Activated naive CD8-positive, alpha-beta T cell treated with anti-CD3 and anti-CD28 coated beads, Interleukin-2, amount 10 ng/mL, durations not matched to agents 7 days and 5 days (primary cell): ENCODE results near the gene PCAT7. TPM values are rescaled to one million over a fixed set of nuclear protein-coding genes. Genes with fewer than 3 reads are reported as not detected.
"Not testable (repeated sequence)": the region's sequence is repeated elsewhere in the genome, so short reads cannot be mapped to it uniquely, and the experiment has no call there.

Source experiments
- ATAC-seq: fragments of 150-1000 bp; cut with Tn5 transposase; one replicate; pipeline ENCODE4 v1.10.0; 2021; ENCODE audit warnings: low read depth, moderate library complexity
- POLR2A ChIA-PET: fragments of 350-600 bp; sonication (Branson Sonifier 250); formaldehyde crosslinking; loops from one replicate; lab custom pipeline; 2021; ENCODE audit warnings: antibody characterized with exemption; lab: Charles Lee
- DNase-seq: peaks from one replicate; pipeline ENCODE4 v3.0.0; 2021
- H3K27ac Mint-ChIP-seq: one replicate; pipeline ENCODE4 v1.8.0; 2022; ENCODE audit warnings: mild to moderate bottlenecking, mixed read lengths
- H3K27me3 Mint-ChIP-seq: one replicate; pipeline ENCODE4 v1.8.0; 2022; ENCODE audit warnings: mild to moderate bottlenecking, moderate library complexity, mixed read lengths
- H3K36me3 Mint-ChIP-seq: one replicate; pipeline ENCODE4 v1.8.0; 2021; ENCODE audit warnings: mild to moderate bottlenecking, mixed read lengths
- H3K4me1 Mint-ChIP-seq: one replicate; pipeline ENCODE4 v1.8.0; 2021; ENCODE audit warnings: mixed read lengths
- H3K4me3 Mint-ChIP-seq: one replicate; pipeline ENCODE4 v1.8.0; 2022; ENCODE audit warnings: mild to moderate bottlenecking, moderate library complexity, mixed read lengths
- H3K9me3 Mint-ChIP-seq: one replicate; pipeline ENCODE4 v1.8.0; 2021; ENCODE audit warnings: mixed read lengths
- total RNA-seq, 2 experiments: library from RNA; stranded (reverse); gene quantifications; one replicate each; pipeline ENCODE4 v1.2.3, GENCODE V29; 2021

Gene PCAT7
- total RNA-seq: not detected

GRCh38 chr9:94554439-94555331 lies at the start of gene PCAT7:
Gene PCAT7, plus strand, starts transcription at chr9:94555083.
- POLR2A ChIA-PET: no interaction called here
- H3K4me3 Mint-ChIP-seq: no peak within 1 kb of the TSS
- peak; percentile 60 for ATAC-seq

GRCh38 chr9:94506370-94506769 lies 48.5 kb upstream of the PCAT7 start:
- H3K9me3 Mint-ChIP-seq, ATAC-seq, H3K27ac Mint-ChIP-seq, DNase-seq, H3K4me3 Mint-ChIP-seq, H3K4me1 Mint-ChIP-seq, H3K36me3 Mint-ChIP-seq, POLR2A ChIA-PET: not testable (repeated sequence)
- H3K27me3 Mint-ChIP-seq: peaks cover 27% of the 10 kb centered on the region

More at GRCh38 chr9:94554439-94555331, at the start of gene PCAT7:
- no peaks in the 10 kb centered on the region for H3K9me3 Mint-ChIP-seq
- H3K36me3 Mint-ChIP-seq: no peaks in the 10 kb centered on the region
- peaks cover 16% of the 10 kb centered on the region for H3K27me3 Mint-ChIP-seq
- no peak for DNase-seq
- H3K27ac Mint-ChIP-seq: no peak within 1 kb of the TSS
- H3K4me1 Mint-ChIP-seq: no peaks in the 10 kb centered on the region

GRCh38 chr9:94507531-94508258 lies 47.2 kb upstream of the PCAT7 start:
- Mint-ChIP-seq H3K4me3 (no peak overlapping the region), H3K36me3 (no peaks in the 10 kb centered on the region), H3K27me3 (peaks cover 34% of the 10 kb centered on the region), H3K4me1 (peaks cover 1% of the 10 kb centered on the region), H3K9me3 (peaks cover 1% of the 10 kb centered on the region), H3K27ac (no peak overlapping the region)
- DNase-seq: no peak
- ATAC-seq: no peak
- POLR2A ChIA-PET: no interaction called here

- H3K4me3 Mint-ChIP-seq: no peak overlapping the region
- ATAC-seq (no peak), DNase-seq (no peak)
- peaks cover 1% of the 10 kb centered on the region for H3K4me1 Mint-ChIP-seq
- POLR2A ChIA-PET: no interaction called here
- H3K27ac Mint-ChIP-seq: no peak overlapping the region
- H3K27me3 Mint-ChIP-seq: peaks cover 32% of the 10 kb centered on the region
- H3K36me3 Mint-ChIP-seq: no peaks in the 10 kb centered on the region
- H3K9me3 Mint-ChIP-seq: no peaks in the 10 kb centered on the region
Observed at GRCh38 chr9:94511134-94511954, 43.5 kb upstream of the PCAT7 start.

GRCh38 chr9:94511955-94512265 lies 43.0 kb upstream of the PCAT7 start:
- POLR2A ChIA-PET: no interaction called here
- ATAC-seq (no peak), DNase-seq (no peak)
- H3K27me3 Mint-ChIP-seq: peaks cover 36% of the 10 kb centered on the region
- H3K9me3 Mint-ChIP-seq: no peaks in the 10 kb centered on the region
- no peak overlapping the region for H3K27ac Mint-ChIP-seq
- H3K36me3 Mint-ChIP-seq: no peaks in the 10 kb centered on the region
- H3K4me3 Mint-ChIP-seq: no peak overlapping the region
- peaks cover 1% of the 10 kb centered on the region for H3K4me1 Mint-ChIP-seq

GRCh38 chr9:94514722-94515121 lies 40.2 kb upstream of the PCAT7 start:
- DNase-seq: no peak
- Mint-ChIP-seq H3K4me3 (no peak overlapping the region), H3K27me3 (peaks cover 29% of the 10 kb centered on the region), H3K36me3 (no peaks in the 10 kb centered on the region), H3K27ac (no peak overlapping the region), H3K9me3 (peaks cover 3% of the 10 kb centered on the region), H3K4me1 (no peaks in the 10 kb centered on the region)
- POLR2A ChIA-PET: no interaction called here
- ATAC-seq: no peak

- Mint-ChIP-seq H3K36me3 (no peaks in the 10 kb centered on the region), H3K9me3 (peaks cover 5% of the 10 kb centered on the region), H3K27me3 (peaks cover 34% of the 10 kb centered on the region), H3K4me3 (no peak overlapping the region), H3K27ac (no peak overlapping the region), H3K4me1 (no peaks in the 10 kb centered on the region)
- POLR2A ChIA-PET: no interaction called here
- DNase-seq: no peak
- ATAC-seq: no peak
Observed at GRCh38 chr9:94517254-94517653, 37.6 kb upstream of the PCAT7 start.

GRCh38 chr9:94525396-94526035 lies 29.4 kb upstream of the PCAT7 start:
- H3K27ac Mint-ChIP-seq: no peak overlapping the region
- POLR2A ChIA-PET: no interaction called here
- ATAC-seq: no peak
- no peaks in the 10 kb centered on the region for H3K9me3 Mint-ChIP-seq
- no peak overlapping the region for H3K4me3 Mint-ChIP-seq
- DNase-seq: no peak
- H3K4me1 Mint-ChIP-seq: no peaks in the 10 kb centered on the region
- no peaks in the 10 kb centered on the region for H3K36me3 Mint-ChIP-seq
- peaks cover 29% of the 10 kb centered on the region for H3K27me3 Mint-ChIP-seq

GRCh38 chr9:94526271-94526670 lies 28.6 kb upstream of the PCAT7 start:
- H3K27me3 Mint-ChIP-seq: peaks cover 27% of the 10 kb centered on the region
- H3K4me1 Mint-ChIP-seq: no peaks in the 10 kb centered on the region
- H3K9me3 Mint-ChIP-seq: no peaks in the 10 kb centered on the region
- DNase-seq (no peak), ATAC-seq (no peak)
- POLR2A ChIA-PET: no interaction called here
- no peak overlapping the region for H3K27ac Mint-ChIP-seq
- no peak overlapping the region for H3K4me3 Mint-ChIP-seq
- H3K36me3 Mint-ChIP-seq: no peaks in the 10 kb centered on the region

- no peak for DNase-seq
- no peak for ATAC-seq
- H3K36me3 Mint-ChIP-seq: no peaks in the 10 kb centered on the region
- POLR2A ChIA-PET: no interaction called here
- H3K27me3 Mint-ChIP-seq: peaks cover 23% of the 10 kb centered on the region
- H3K4me1 Mint-ChIP-seq: no peaks in the 10 kb centered on the region
- no peak overlapping the region for H3K4me3 Mint-ChIP-seq
- no peaks in the 10 kb centered on the region for H3K9me3 Mint-ChIP-seq
- H3K27ac Mint-ChIP-seq: no peak overlapping the region
Observed at GRCh38 chr9:94526951-94527350, 27.9 kb upstream of the PCAT7 start.

- Mint-ChIP-seq H3K9me3 (no peaks in the 10 kb centered on the region), H3K36me3 (no peaks in the 10 kb centered on the region), H3K4me1 (no peaks in the 10 kb centered on the region), H3K27me3 (peaks cover 19% of the 10 kb centered on the region), H3K4me3 (no peak overlapping the region), H3K27ac (no peak overlapping the region)
- ATAC-seq (no peak), DNase-seq (no peak)
- POLR2A ChIA-PET: no interaction called here
Observed at GRCh38 chr9:94528886-94529285, 26.0 kb upstream of the PCAT7 start.

- DNase-seq (no peak), ATAC-seq (no peak)
- peaks cover 9% of the 10 kb centered on the region for H3K27me3 Mint-ChIP-seq
- no peak overlapping the region for H3K4me3 Mint-ChIP-seq
- POLR2A ChIA-PET: no interaction called here
- H3K4me1 Mint-ChIP-seq: no peaks in the 10 kb centered on the region
- no peaks in the 10 kb centered on the region for H3K9me3 Mint-ChIP-seq
- H3K36me3 Mint-ChIP-seq: no peaks in the 10 kb centered on the region
- no peak overlapping the region for H3K27ac Mint-ChIP-seq
Observed at GRCh38 chr9:94533155-94533554, 21.7 kb upstream of the PCAT7 start.

- Mint-ChIP-seq H3K27ac (no peak overlapping the region), H3K27me3 (peaks cover 10% of the 10 kb centered on the region), H3K4me1 (no peaks in the 10 kb centered on the region), H3K9me3 (no peaks in the 10 kb centered on the region), H3K4me3 (no peak overlapping the region), H3K36me3 (no peaks in the 10 kb centered on the region)
- ATAC-seq (no peak), DNase-seq (no peak)
- POLR2A ChIA-PET: no interaction called here
Observed at GRCh38 chr9:94533601-94534000, 21.3 kb upstream of the PCAT7 start.
